C4-2B (cell line): ENCODE results near the gene BTG1.
"Not testable (repeated sequence)": the region's sequence is repeated elsewhere in the genome, so short reads cannot be mapped to it uniquely, and the experiment has no call there.

ENCODE experiments used
- H3K27ac ChIP-seq: fragments of 450-650 bp; 2 replicates; pipeline ENCODE4 v1.5.1; 2017
- CTCF ChIP-seq: fragments of 450-650 bp; conservative IDR thresholded peaks from 2 replicates; pipeline ENCODE4 v1.5.1; 2017; ENCODE audit warnings: mild to moderate bottlenecking
- ZFX ChIP-seq: fragments of 450-650 bp; IDR thresholded peaks from 2 replicates; pipeline ENCODE4 v1.6.1; 2017

The BTG1 gene

GRCh38 chr12:92102606-92103005 is 43.0 kb downstream of the BTG1 start:
- TF ChIP-seq CTCF (no peak), ZFX (no peak)
- H3K27ac ChIP-seq, result no peak overlapping the region

GRCh38 chr12:92098594-92099380 is 46.9 kb downstream of the BTG1 start:
- H3K27ac ChIP-seq, result no peak overlapping the region
- no peak for TF ChIP-seq CTCF
- no peak for TF ChIP-seq ZFX

DNA sequence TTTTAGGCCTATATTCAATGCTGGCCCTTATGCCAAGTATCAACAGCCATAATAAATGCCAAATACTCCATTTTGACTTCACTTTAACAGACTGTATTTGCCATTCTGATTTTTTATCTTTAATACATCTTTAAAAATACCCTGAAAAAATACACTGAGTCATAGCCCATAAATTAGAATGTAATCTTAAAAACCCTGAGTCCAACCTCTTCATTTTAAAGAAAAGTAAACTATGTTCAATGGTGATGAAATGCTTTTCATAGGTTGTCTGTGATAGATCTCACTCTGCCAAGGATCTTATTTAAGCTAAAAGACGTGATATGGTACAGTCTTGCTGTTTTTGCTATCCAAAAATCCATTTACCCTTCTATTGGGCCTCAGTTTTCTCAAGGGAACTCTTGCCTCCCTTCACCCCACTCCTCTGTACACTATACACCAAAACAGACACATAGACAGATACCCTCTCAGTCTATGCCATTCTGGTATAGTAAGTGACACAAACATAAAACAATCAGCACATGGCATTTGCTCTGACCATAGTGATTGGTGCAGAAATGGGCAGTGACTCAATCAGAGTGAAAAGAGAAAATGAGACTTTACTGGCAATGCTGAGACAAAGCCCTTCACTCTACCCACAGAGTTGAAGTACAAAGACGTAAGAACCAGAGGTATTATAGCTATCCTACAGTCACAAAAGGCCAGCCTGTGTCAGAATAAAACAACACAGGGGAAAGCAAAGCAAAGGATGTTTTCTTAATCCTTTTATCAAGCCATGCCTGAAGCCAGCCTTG is 49.1 kb downstream of the BTG1 start:
- no peak overlapping the region for H3K27ac ChIP-seq
- TF ChIP-seq ZFX (no peak), CTCF (no peak)

- TF ChIP-seq ZFX (no peak), CTCF (no peak)
- no peak overlapping the region for H3K27ac ChIP-seq
Observed at GRCh38 chr12:92094751-92095161, 50.9 kb downstream of the BTG1 start.

GRCh38 chr12:92094301-92094700 is 51.3 kb downstream of the BTG1 start:
- not testable (repeated sequence) for H3K27ac ChIP-seq
